Neural progenitor cell (in vitro differentiated cells): ENCODE measurements around the gene KRT40.

Experiments
- EZH2 ChIP-seq: fragments of 200-600 bp; sonication (generic); IDR thresholded peaks from 2 replicates; pipeline ENCODE4 v1.6.1; 2017; ENCODE audit warnings: antibody characterized with exemption, mild to moderate bottlenecking, moderate library complexity
- EZH2phosphoT487 ChIP-seq: fragments of 200-600 bp; sonication (generic); IDR thresholded peaks from 2 replicates; pipeline ENCODE4 v1.6.1; 2017; ENCODE audit warnings: antibody characterized with exemption
- TF ChIP-seq, protein P1 (sequence below): fragments of 200-600 bp; sonication (generic); IDR thresholded peaks from 2 replicates; pipeline ENCODE4 v1.5.1; 2017; ENCODE audit warnings: antibody characterized with exemption, mild to moderate bottlenecking

DNA sequence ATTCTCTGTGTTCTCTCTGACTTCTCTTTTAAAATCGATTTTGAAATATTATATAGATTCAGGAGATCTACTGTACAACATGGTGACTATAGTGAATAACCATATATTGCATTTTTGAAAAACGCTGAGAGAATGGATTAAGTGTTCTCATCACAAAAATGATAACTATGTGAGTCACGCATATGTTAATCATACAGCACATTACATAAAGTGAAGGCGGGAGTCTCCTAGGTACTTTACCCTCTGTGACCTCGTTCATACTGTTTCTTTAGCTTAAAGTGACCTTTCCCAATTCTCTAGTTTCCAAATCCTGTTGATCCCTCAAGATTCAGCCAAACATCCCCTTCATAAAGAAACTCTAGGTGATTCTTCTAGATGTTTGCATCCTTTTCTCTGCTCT is 18.7 kb upstream of the KRT40 start:
- TF ChIP-seq, protein P1, sequence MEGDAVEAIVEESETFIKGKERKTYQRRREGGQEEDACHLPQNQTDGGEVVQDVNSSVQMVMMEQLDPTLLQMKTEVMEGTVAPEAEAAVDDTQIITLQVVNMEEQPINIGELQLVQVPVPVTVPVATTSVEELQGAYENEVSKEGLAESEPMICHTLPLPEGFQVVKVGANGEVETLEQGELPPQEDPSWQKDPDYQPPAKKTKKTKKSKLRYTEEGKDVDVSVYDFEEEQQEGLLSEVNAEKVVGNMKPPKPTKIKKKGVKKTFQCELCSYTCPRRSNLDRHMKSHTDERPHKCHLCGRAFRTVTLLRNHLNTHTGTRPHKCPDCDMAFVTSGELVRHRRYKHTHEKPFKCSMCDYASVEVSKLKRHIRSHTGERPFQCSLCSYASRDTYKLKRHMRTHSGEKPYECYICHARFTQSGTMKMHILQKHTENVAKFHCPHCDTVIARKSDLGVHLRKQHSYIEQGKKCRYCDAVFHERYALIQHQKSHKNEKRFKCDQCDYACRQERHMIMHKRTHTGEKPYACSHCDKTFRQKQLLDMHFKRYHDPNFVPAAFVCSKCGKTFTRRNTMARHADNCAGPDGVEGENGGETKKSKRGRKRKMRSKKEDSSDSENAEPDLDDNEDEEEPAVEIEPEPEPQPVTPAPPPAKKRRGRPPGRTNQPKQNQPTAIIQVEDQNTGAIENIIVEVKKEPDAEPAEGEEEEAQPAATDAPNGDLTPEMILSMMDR = no peak
- TF ChIP-seq EZH2phosphoT487 = no peak
- no peak for TF ChIP-seq EZH2
